Activated naive CD4-positive, alpha-beta T cell treated with anti-CD3 and anti-CD28 coated beads, Interleukin-2, amount 50 U/mL, for 72 hours (primary cell): ENCODE measurements around the gene IGIP. TPM values are rescaled to one million over a fixed set of nuclear protein-coding genes. Genes with fewer than 3 reads are reported as not detected.

Source experiments
- ATAC-seq, 2 donors: fragments of 150-1000 bp; cut with Tn5 transposase; 2 replicates each; pipeline ENCODE4 v1.10.0; 2021; ENCODE audit warnings: mild to moderate bottlenecking in 2 of 2, moderate library complexity in 2 of 2
- DNase-seq, 2 donors: peaks; one replicate each; pipeline ENCODE4 v3.0.0; 2021 to 2022; ENCODE audit warnings: low spot score in 2 of 2
- H3K27ac Mint-ChIP-seq, 2 donors: one replicate each; pipeline ENCODE4 v1.8.0; 2022; ENCODE audit warnings: mild to moderate bottlenecking in 2 of 2, mixed read lengths in 2 of 2
- H3K36me3 Mint-ChIP-seq, 2 donors: one replicate each; pipeline ENCODE4 v1.8.0; 2022; ENCODE audit warnings: mixed read lengths in 2 of 2
- H3K9me3 Mint-ChIP-seq, 2 donors: one replicate each; pipeline ENCODE4 v1.8.0; 2022; ENCODE audit warnings: mixed read lengths in 2 of 2
- total RNA-seq, 2 donors: library from RNA; stranded (reverse); gene quantifications; one replicate each; pipeline ENCODE4 v1.2.3, GENCODE V29; 2022

The IGIP gene
- total RNA-seq, 2 donors from 2014 or later: 1.8 to 3.2 TPM

- no peak overlapping the region for H3K27ac Mint-ChIP-seq
- ATAC-seq: no peak
- DNase-seq: no peak
- H3K9me3 Mint-ChIP-seq: no peaks in the 10 kb centered on the region
- H3K36me3 Mint-ChIP-seq: no peaks in the 10 kb centered on the region
These were observed 43.7 kb downstream of the IGIP start for GRCh38 chr5:140169410-140169809.

- DNase-seq (no peak), ATAC-seq (no peak)
- Mint-ChIP-seq H3K27ac (no peak overlapping the region), H3K36me3 (peaks cover 0 to 4% of the 10 kb centered on the region in 2 donors), H3K9me3 (no peaks in the 10 kb centered on the region)
These were observed 46.7 kb downstream of the IGIP start for GRCh38 chr5:140172483-140172882.

GRCh38 chr5:140174014-140174413 lies 48.3 kb downstream of the IGIP start:
- Mint-ChIP-seq H3K27ac (peak overlapping the region in 1 of 2 donors; percentile 85), H3K36me3 (peaks cover 0 to 4% of the 10 kb centered on the region in 2 donors), H3K9me3 (no peaks in the 10 kb centered on the region)
- ATAC-seq (no peak), DNase-seq (no peak)

GRCh38 chr5:140174465-140175366 lies 49.0 kb downstream of the IGIP start, which contains the start of gene CYSTM1:
Gene CYSTM1 (plus strand): TSS chr5:140175188. CDS start chr5:140194466, 19,278 bp downstream.
- peaks cover 0 to 4% of the 10 kb centered on the region in 2 donors for H3K36me3 Mint-ChIP-seq
- ATAC-seq (peak; percentile 97), DNase-seq (peak; percentile 94 to 97)
- no peaks in the 10 kb centered on the region for H3K9me3 Mint-ChIP-seq
- peak within 1 kb of the TSS; percentile 61 to 96 for H3K27ac Mint-ChIP-seq

DNA sequence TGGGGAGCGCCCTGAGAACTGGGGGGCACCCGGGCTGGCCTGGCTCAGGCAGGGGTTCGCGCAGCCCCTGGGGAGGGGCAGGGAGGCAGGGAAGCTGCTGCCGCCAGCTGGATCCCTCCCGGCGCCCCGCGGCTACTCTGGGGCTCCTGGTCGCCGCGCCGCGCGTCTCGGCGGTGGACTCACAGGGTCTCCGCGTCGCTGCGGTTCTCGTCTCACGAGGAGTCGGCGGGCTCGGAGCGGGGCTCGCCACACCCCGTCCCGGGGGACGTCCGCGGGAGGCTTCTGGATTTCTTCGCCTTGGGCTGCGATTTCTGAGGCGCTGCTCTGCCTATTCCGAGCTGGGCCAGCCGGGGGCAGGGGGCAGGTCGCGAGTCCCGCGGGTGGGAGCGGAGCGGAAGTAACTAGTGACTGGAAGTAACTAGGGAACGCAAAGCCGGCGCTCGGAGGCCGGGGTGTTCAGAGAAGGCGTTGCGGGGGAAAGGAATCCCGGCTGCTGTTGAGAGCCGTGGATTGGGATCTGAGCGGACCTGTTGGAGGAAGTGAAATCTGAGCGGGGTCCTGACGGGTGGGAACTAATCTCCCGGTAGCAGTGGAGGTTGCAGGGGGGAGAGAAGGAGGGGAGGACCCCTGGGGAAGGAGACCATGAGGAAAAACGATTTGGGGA lies 49.8 kb downstream of the IGIP start:
- peak; percentile 71 to 72 for DNase-seq
- Mint-ChIP-seq H3K36me3 (peaks cover 0 to 4% of the 10 kb centered on the region in 2 donors), H3K9me3 (no peaks in the 10 kb centered on the region), H3K27ac (peak overlapping the region; percentile 61 to 86)
- ATAC-seq: peak; percentile 55 to 62

DNA sequence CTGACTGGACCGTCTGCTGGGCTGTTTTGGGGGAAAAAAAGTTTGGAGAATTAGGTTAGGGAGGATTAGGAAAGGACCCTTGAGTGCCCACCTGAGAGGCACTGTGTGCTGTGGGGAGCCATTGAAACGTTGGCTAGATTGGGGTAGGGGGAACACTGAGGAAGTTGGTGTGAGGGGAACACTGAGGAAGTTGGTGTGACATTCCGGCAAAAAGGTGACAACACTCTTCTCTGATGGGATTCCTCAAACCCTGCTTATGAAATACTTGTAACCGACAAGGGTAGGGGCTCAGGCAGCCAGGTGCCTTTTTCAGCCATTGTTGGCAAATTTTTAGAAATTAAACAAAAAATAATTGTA lies 50.3 kb downstream of the IGIP start:
- no peaks in the 10 kb centered on the region for H3K9me3 Mint-ChIP-seq
- ATAC-seq (no peak), DNase-seq (no peak)
- peaks cover 0 to 4% of the 10 kb centered on the region in 2 donors for H3K36me3 Mint-ChIP-seq
- H3K27ac Mint-ChIP-seq: peak overlapping the region; percentile 61 to 86

DNA sequence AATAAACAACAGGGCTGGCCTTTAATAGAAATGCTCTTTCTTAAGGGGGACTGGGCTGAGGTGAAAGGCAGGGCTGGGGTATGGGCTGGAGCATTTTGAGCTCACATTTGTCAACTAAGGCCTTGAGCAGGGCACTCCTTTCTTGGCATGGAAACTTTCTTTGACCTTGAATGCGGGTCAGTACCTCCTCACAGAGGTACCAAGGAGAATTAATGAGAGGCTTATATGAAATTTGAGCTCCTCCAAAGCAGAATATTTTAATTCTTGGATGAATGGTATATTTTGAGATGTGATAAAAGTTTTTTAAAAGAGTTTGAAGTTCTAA lies 52.3 kb downstream of the IGIP start:
- Mint-ChIP-seq H3K9me3 (no peaks in the 10 kb centered on the region), H3K27ac (peak overlapping the region in 1 of 2 donors; percentile 57), H3K36me3 (peaks cover 0 to 4% of the 10 kb centered on the region in 2 donors)
- ATAC-seq: no peak
- no peak for DNase-seq

DNA sequence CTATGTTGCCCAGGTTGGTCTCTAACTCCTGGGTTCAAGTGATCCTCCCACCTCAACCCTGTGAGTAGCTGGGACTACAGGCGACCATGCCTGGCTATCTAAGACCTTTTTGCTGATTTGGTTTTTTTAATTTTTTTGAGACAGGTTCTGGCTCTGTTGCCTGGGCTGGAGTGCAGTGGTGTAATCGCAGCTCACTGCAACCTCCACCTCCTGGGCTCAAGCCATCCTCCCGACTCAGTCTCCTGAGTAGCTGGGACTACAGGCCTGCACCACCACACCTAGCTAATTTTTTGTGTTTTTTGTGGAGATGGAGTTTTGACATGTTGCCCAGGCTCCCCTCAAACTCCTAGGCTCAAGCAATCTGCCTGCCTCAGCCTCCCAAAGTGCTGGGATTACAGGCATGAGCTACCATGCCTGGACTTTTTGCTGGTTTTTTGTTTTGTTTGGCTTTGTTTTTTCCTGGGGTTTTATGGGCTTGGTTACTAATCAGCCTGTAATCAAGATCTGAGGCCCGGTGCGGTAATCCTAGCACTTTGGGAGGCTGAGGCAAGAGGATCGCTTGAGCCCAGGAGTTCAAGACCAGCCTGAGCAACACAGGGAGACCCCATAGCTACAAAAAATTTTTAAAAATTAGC lies 52.9 kb downstream of the IGIP start:
- DNase-seq (no peak), ATAC-seq (no peak)
- peaks cover 0 to 4% of the 10 kb centered on the region in 2 donors for H3K36me3 Mint-ChIP-seq
- H3K9me3 Mint-ChIP-seq: no peaks in the 10 kb centered on the region
- no peak overlapping the region for H3K27ac Mint-ChIP-seq

Other genes with a start within 250 kb of the IGIP start
- under 1 TPM in 1 of 2 donors, not detected in 1; 0.06 TPM for gene NRG2, start 82.6 kb upstream of the IGIP start, total RNA-seq
- gene PURA, start 11.8 kb upstream of the IGIP start, total RNA-seq: 10 to 100 TPM in 1 of 2 donors, 1 to 10 TPM in 1; 7.7 to 11.1 TPM
- 10 to 100 TPM; 10.8 to 18.8 TPM for gene CYSTM1, start 49.3 kb downstream of the IGIP start, total RNA-seq
- 10 to 100 TPM; 45.4 to 66.4 TPM for gene PFDN1, start 177.2 kb downstream of the IGIP start, total RNA-seq
- 10 to 100 TPM in 1 of 2 donors, 1 to 10 TPM in 1; 6.9 to 10.5 TPM for gene HBEGF, start 220.7 kb downstream of the IGIP start, total RNA-seq
- under 1 TPM; 0.25 to 0.41 TPM for gene SLC4A9, start 234.3 kb downstream of the IGIP start, total RNA-seq